Measurements from ENCODE around the gene LCLAT1.

- no peak for TF ChIP-seq CTCF (conservative IDR thresholded peaks at IDR 0.05)
- no peak for TF ChIP-seq ZFX (IDR thresholded peaks at IDR 0.05)
These were observed 44.4 kb upstream of the LCLAT1 start for GRCh38 chr2:30402441-30403182.
